Measurements from ENCODE around the gene DLG2. TPM values are rescaled to one million over a fixed set of nuclear protein-coding genes. Genes with fewer than 3 reads are reported as not detected.

DLG2 gene
- total RNA-seq, 1 donor from 2014 or later: 1.8 TPM

- DNase-seq (ENCODE audit: low read depth) (no peak), FAIRE-seq (no peak)
- H3K79me2 ChIP-seq (ENCODE audit: insufficient read depth, low read length): no peaks in the 10 kb centered on the region
- H3K9ac ChIP-seq (ENCODE audit: low read length): no peak overlapping the region
- Mint-ChIP-seq H3K36me3 (ENCODE audit: low read depth, unreplicated experiment) (no peaks in the 10 kb centered on the region), H3K9me3 (ENCODE audit: unreplicated experiment) (no peaks in the 10 kb centered on the region), H3K27ac (ENCODE audit: unreplicated experiment) (no peak overlapping the region), H3K4me3 (ENCODE audit: unreplicated experiment) (no peak overlapping the region), H3K27me3 (ENCODE audit: low read depth, unreplicated experiment) (no peaks in the 10 kb centered on the region), H3K4me1 (ENCODE audit: low read depth, unreplicated experiment) (no peaks in the 10 kb centered on the region)
- no peak overlapping the region for H3K4me2 ChIP-seq (ENCODE audit: low read length)
- no peak overlapping the region for H3K4me3 ChIP-seq (ENCODE audit: insufficient read depth, low read depth, low read length)
- TF ChIP-seq CTCF (IDR thresholded peaks at IDR 0.05; ENCODE audit: insufficient read depth, low read depth, low read length) (no peak), EZH2 (IDR thresholded peaks at IDR 0.05; ENCODE audit: insufficient read depth, low read length) (no peak)
- H3K4me1 ChIP-seq (ENCODE audit: insufficient read depth, low read length): no peaks in the 10 kb centered on the region
- no peak overlapping the region for H3K27ac ChIP-seq (ENCODE audit: low read depth, low read length)
- no peaks in the 10 kb centered on the region for H4K20me1 ChIP-seq (ENCODE audit: insufficient read depth, low read length)
- no peaks in the 10 kb centered on the region for H3K36me3 ChIP-seq (ENCODE audit: insufficient read depth, low read length)
- H3K9me3 ChIP-seq (ENCODE audit: insufficient read depth, low read depth, low read length): no peaks in the 10 kb centered on the region
- H2AFZ ChIP-seq (ENCODE audit: low read depth, low read length): no peak overlapping the region
- no peaks in the 10 kb centered on the region for H3K27me3 ChIP-seq (ENCODE audit: insufficient read depth, low read length)
Observed at GRCh38 chr11:84232511-84232910, 1394.6 kb downstream of the DLG2 start.

GRCh38 chr11:84230402-84230801 lies 1396.7 kb downstream of the DLG2 start:
- Histone ChIP-seq H3K36me3 (ENCODE audit: insufficient read depth, low read length) (no peaks in the 10 kb centered on the region), H3K4me3 (ENCODE audit: insufficient read depth, low read depth, low read length) (no peak overlapping the region), H3K27me3 (ENCODE audit: insufficient read depth, low read length) (no peaks in the 10 kb centered on the region), H2AFZ (ENCODE audit: low read depth, low read length) (no peak overlapping the region), H4K20me1 (ENCODE audit: insufficient read depth, low read length) (no peaks in the 10 kb centered on the region), H3K9me3 (ENCODE audit: insufficient read depth, low read depth, low read length) (no peaks in the 10 kb centered on the region), H3K79me2 (ENCODE audit: insufficient read depth, low read length) (no peaks in the 10 kb centered on the region), H3K27ac (ENCODE audit: low read depth, low read length) (no peak overlapping the region), H3K4me2 (ENCODE audit: low read length) (no peak overlapping the region), H3K4me1 (ENCODE audit: insufficient read depth, low read length) (no peaks in the 10 kb centered on the region), H3K9ac (ENCODE audit: low read length) (no peak overlapping the region)
- DNase-seq (ENCODE audit: low read depth) (no peak), FAIRE-seq (no peak)
- Mint-ChIP-seq H3K4me3 (ENCODE audit: unreplicated experiment) (no peak overlapping the region), H3K27ac (ENCODE audit: unreplicated experiment) (no peak overlapping the region), H3K9me3 (ENCODE audit: unreplicated experiment) (no peaks in the 10 kb centered on the region), H3K4me1 (ENCODE audit: low read depth, unreplicated experiment) (no peaks in the 10 kb centered on the region), H3K36me3 (ENCODE audit: low read depth, unreplicated experiment) (no peaks in the 10 kb centered on the region), H3K27me3 (ENCODE audit: low read depth, unreplicated experiment) (no peaks in the 10 kb centered on the region)
- TF ChIP-seq CTCF (IDR thresholded peaks at IDR 0.05; ENCODE audit: insufficient read depth, low read depth, low read length) (no peak), EZH2 (IDR thresholded peaks at IDR 0.05; ENCODE audit: insufficient read depth, low read length) (no peak)

- Histone ChIP-seq H2AFZ (ENCODE audit: low read depth, low read length) (no peak overlapping the region), H3K27ac (ENCODE audit: low read depth, low read length) (no peak overlapping the region), H3K9ac (ENCODE audit: low read length) (no peak overlapping the region), H3K4me3 (ENCODE audit: insufficient read depth, low read depth, low read length) (no peak overlapping the region), H3K27me3 (ENCODE audit: insufficient read depth, low read length) (no peaks in the 10 kb centered on the region), H4K20me1 (ENCODE audit: insufficient read depth, low read length) (no peaks in the 10 kb centered on the region), H3K4me2 (ENCODE audit: low read length) (no peak overlapping the region), H3K79me2 (ENCODE audit: insufficient read depth, low read length) (no peaks in the 10 kb centered on the region), H3K36me3 (ENCODE audit: insufficient read depth, low read length) (no peaks in the 10 kb centered on the region), H3K9me3 (ENCODE audit: insufficient read depth, low read depth, low read length) (no peaks in the 10 kb centered on the region), H3K4me1 (ENCODE audit: insufficient read depth, low read length) (no peaks in the 10 kb centered on the region)
- Mint-ChIP-seq H3K27ac (ENCODE audit: unreplicated experiment) (no peak overlapping the region), H3K27me3 (ENCODE audit: low read depth, unreplicated experiment) (no peaks in the 10 kb centered on the region), H3K4me3 (ENCODE audit: unreplicated experiment) (no peak overlapping the region), H3K4me1 (ENCODE audit: low read depth, unreplicated experiment) (no peaks in the 10 kb centered on the region), H3K36me3 (ENCODE audit: low read depth, unreplicated experiment) (no peaks in the 10 kb centered on the region), H3K9me3 (ENCODE audit: unreplicated experiment) (no peaks in the 10 kb centered on the region)
- no peak for DNase-seq (ENCODE audit: low read depth)
- no peak for TF ChIP-seq EZH2 (IDR thresholded peaks at IDR 0.05; ENCODE audit: insufficient read depth, low read length)
- no peak for TF ChIP-seq CTCF (IDR thresholded peaks at IDR 0.05; ENCODE audit: insufficient read depth, low read depth, low read length)
- FAIRE-seq: no peak
Observed at GRCh38 chr11:84227970-84228665, 1399.0 kb downstream of the DLG2 start.
